ENCODE results near the gene KLF14.
"Not testable (repeated sequence)": the region's sequence is repeated elsewhere in the genome, so short reads cannot be mapped to it uniquely, and the experiment has no call there.

Gene KLF14

DNA sequence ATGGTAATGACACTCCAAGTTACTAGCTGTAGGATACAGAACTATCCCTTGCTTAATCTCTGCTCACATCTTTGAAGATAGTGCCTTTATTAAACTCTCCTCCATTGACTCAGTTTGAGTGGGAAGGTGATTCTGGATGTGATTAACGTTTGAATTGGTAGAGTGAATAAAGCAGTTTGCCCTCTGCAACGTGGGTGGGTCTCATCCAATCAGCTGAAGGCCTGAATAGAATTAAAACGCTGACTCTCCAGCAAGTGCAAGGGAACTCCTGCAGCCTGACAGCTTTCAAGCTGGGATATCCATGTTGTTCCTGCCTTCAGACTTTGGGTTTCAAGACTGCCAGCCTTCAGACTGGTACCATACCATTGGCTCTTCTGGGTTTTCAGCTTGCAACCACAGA, 21.6 kb downstream of the KLF14 start:
- DNase-seq: no peak

DNA sequence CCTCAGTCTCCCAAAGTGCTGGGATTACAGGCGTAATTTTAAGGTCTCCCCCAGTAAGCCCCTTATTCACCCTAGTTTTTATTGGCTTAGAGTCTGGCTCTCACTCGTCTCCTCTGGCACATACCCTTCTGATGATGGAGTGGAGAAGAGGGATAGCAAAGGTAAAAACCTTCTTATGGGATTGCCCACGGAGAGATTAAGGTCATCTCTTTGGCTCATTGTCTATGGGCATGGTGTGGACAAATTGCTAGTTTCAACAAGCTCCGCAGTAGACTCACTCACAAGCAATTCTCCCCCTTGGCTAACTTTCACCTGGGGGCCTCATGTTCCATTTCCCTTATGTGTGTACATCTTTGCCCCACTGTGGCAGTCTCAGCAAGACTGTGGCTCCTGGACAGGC, 25.2 kb downstream of the KLF14 start:
- DNase-seq: no peak

DNA sequence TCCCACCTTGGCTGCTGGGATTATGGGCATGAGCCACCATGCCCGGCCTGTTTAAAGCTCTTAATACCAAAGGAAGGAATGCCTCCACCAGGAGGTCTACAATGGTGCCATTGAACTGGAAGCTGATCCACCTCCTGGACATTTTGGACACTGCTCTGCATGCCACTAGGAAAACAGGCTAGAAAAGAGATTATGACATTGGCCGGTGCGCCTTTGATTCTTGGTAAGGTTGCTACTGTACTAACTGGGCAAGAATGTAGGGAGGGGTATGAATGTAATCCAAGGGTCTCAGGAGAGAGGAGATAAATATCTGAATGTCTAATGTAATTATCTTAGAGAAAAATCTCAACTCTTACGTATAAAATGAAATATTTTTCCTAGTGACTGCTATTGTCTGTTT, 26.0 kb downstream of the KLF14 start:
- DNase-seq: no peak

- no peak for DNase-seq
Observed at GRCh38 chr7:130703851-130704250, 30.2 kb downstream of the KLF14 start.

DNA sequence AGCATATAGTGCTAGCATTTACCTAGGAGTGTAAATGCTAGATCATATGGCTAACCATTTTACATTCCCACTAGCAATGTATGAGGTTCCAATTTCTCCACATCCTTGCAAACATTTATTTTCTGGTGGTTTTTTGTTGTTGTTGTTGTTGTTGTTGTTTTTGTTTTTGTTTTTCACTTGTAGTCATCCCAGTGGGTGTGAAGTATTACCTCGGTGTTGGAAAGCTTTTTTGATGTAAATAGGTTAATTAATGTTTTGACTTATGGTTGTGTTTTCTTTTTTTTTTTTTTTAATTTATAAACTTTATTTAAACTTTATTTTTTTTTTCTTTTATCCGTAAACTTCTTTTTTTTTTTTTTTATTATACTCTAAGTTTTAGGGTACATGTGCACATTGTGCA, 32.4 kb downstream of the KLF14 start:
- no peak for DNase-seq

DNA sequence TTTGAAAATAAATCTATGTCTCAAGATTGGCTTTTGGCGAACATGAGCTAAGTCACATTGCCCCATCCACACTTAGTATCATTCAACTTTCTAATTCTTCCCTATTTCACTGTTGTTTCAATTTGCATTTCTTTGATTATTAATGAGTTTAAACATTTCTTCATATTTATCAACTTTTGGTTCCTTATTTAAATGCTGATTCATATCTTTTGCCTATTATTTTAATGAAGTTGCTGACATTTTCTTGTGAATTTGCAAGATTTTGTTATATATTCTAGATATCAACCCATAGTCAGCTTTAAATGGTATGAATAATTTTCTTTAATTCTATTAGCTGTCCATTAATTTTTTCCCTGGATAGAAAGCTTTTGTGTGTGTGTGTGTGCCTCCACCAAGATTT, 33.2 kb downstream of the KLF14 start:
- DNase-seq: no peak

DNA sequence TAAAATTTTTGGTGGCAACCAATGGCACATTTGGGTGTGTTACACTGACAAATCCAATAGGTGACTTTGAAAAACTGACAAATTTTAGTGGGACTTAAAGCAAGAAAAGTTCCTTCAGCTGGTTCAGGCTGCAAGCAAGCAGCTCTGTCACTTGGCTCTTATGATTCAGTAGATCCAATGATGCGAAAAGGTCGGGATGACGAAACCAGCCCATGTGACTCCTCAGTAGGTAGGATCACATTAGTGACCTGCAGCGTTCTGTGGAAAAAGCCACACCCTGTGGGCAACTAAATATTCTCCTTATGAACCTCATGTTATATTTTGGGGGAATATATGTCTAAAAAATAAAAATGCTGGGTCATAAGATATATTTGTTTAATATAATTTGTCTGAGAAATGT, 34.3 kb downstream of the KLF14 start:
- DNase-seq: no peak

- DNase-seq: no peak
Observed at GRCh38 chr7:130697820-130698219, 36.2 kb downstream of the KLF14 start.

- peak; percentile 45 for DNase-seq
Observed at GRCh38 chr7:130695840-130696239, 38.2 kb downstream of the KLF14 start.

DNA sequence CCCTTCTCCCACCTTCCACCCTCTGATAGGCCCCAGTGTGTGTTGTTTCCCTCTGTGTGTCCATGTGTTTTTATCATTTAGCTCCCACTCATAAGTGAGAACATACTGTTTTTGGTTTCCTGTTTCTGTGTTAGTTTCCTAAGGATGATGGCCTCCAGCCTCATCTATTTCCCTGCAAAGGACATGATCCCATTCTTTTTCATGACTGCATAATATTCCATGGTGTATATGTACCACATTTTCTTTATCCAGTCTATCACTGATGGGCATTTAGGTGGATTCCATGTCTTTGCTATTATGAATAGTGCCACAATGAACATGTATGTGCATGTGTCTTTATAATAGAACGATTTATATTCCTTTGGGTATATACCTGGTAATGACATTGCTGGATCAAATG, 41.6 kb downstream of the KLF14 start:
- DNase-seq: not testable (repeated sequence)

DNA sequence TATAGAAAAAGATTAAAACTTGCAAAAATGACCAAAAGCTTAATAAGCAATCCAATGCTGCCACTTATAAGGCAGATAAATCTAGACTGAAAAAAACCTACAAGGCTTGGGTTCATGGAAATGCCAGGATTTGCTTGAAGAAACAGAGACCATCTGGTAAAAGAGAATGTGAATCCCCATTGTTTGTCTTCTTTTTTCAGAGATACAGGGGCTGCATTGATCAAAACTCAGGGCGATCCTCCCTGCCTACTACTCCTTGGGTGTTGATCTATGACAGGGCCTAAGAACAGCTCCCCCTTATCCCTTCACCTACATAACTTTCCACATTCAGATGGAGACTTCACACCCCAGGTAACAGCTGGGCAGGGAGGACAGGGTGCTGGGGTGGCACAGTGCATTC, 44.3 kb downstream of the KLF14 start:
- DNase-seq: no peak

DNA sequence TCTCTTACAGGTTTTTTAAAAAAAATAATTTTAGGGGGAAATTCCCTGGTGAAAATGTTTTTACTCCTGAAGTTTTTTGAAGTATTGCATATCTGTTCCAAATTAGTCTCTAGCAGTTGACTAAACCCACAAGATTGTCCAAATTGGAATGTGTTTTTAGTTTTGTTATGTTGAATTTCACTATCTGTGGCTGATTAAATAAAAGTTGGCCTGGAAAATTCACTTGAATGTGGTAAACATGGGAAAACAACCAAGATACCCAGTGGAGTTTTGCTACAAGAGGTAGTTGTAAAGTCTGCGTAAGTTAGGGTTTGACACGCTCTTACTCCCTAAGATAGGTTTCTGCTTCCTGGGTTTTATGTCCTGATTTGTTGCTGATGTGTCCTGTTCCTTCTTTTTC, 51.0 kb downstream of the KLF14 start:
- no peak for DNase-seq
